ENCODE data around the gene SLC4A3.

Gene SLC4A3, protein sequence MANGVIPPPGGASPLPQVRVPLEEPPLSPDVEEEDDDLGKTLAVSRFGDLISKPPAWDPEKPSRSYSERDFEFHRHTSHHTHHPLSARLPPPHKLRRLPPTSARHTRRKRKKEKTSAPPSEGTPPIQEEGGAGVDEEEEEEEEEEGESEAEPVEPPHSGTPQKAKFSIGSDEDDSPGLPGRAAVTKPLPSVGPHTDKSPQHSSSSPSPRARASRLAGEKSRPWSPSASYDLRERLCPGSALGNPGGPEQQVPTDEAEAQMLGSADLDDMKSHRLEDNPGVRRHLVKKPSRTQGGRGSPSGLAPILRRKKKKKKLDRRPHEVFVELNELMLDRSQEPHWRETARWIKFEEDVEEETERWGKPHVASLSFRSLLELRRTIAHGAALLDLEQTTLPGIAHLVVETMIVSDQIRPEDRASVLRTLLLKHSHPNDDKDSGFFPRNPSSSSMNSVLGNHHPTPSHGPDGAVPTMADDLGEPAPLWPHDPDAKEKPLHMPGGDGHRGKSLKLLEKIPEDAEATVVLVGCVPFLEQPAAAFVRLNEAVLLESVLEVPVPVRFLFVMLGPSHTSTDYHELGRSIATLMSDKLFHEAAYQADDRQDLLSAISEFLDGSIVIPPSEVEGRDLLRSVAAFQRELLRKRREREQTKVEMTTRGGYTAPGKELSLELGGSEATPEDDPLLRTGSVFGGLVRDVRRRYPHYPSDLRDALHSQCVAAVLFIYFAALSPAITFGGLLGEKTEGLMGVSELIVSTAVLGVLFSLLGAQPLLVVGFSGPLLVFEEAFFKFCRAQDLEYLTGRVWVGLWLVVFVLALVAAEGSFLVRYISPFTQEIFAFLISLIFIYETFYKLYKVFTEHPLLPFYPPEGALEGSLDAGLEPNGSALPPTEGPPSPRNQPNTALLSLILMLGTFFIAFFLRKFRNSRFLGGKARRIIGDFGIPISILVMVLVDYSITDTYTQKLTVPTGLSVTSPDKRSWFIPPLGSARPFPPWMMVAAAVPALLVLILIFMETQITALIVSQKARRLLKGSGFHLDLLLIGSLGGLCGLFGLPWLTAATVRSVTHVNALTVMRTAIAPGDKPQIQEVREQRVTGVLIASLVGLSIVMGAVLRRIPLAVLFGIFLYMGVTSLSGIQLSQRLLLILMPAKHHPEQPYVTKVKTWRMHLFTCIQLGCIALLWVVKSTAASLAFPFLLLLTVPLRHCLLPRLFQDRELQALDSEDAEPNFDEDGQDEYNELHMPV

GRCh38 chr2:219627103-219628100 is at the start of gene SLC4A3:
SLC4A3 (plus strand) TSS chr2:219627630; CDS start chr2:219627993, 363 bp downstream.
- DNase-seq (ENCODE audit: low spot score) = no peak

DNA sequence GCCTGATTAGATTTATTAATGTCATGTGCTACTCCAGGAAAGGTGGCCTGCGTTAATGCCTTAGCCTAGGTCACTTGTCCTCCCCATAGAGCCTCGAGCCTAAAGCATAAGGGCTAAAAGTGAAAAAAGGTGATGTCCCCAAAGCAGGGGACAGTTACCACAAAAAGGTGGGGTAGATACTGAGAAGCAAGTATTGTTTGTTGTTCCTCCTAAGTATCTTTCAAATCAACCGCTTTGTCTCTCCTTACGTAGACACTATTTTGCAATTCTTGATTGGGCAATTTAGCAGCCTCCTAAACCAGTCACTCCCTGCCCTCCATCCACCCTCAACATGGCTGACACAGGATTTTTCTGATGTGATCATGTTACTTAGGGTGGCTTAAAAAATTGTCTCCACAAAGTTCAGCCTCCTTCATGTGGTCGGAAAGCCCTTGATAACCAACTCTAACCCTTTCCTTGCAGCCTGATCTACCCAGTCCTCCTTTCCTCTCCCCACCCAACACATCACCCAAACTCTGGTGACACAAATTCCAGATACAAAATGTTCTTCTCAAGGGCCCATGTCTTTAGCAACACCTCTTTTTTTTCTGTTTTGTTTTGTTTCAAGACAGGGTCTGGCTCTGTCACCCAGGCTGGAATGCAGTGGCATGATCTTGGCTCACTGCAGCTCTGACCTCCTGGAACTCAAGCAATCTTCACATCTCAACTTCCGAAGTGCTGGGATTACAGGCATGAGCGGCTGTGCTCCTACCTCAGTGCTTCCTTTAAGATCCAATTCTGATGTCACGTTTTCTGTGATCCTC is 48.4 kb upstream of the SLC4A3 start:
- no peak for DNase-seq (ENCODE audit: low spot score)

DNA sequence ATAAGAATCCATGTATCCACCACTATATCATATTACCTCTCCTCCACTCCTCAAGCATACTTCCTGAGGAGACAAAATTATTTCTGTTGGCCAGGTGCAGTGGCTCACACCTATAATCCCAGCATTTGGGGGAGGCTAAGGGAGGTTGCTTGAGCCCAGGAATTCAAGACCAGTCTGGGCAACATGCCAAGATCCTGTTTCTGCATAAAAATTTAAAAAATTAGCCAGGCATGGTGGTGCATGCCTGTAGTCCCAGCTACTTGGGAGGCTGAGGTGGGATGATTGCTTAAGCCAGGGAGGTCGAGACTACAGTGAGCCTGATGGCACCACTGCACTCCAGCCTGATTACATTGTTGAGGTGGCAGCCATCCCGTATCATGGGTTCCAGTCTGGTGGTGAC is 46.1 kb upstream of the SLC4A3 start:
- DNase-seq (ENCODE audit: low spot score) = no peak

DNA sequence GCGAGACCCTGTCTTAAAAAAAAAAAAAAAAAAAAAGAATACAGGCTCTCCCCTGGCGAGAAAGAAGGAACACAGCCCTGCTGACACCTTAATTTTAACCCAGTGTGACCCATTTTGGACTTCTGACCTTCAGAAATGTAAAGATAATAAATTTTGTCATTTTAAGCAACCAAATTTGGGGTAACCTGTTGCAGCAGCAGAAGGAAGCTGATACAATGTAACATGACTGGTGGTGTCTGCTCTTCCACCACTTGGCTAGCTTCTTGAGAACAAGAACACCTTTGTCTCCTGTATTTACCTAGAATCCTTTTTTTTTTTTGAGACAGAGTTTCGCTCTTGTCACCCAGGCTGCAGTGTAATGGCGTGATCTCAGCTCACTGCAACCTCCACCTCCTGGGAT is 36.3 kb upstream of the SLC4A3 start:
- no peak for DNase-seq (ENCODE audit: low spot score)

GRCh38 chr2:219592736-219593135 is 34.7 kb upstream of the SLC4A3 start:
- no peak for DNase-seq (ENCODE audit: low spot score)

GRCh38 chr2:219593154-219593553 is 34.3 kb upstream of the SLC4A3 start:
- DNase-seq (ENCODE audit: low spot score) = no peak

- no peak for DNase-seq (ENCODE audit: low spot score)
Measured at GRCh38 chr2:219595256-219595655, 32.2 kb upstream of the SLC4A3 start.

- DNase-seq (ENCODE audit: low spot score) = peak; percentile 29
Measured at GRCh38 chr2:219596954-219597551, 30.4 kb upstream of the SLC4A3 start.

DNA sequence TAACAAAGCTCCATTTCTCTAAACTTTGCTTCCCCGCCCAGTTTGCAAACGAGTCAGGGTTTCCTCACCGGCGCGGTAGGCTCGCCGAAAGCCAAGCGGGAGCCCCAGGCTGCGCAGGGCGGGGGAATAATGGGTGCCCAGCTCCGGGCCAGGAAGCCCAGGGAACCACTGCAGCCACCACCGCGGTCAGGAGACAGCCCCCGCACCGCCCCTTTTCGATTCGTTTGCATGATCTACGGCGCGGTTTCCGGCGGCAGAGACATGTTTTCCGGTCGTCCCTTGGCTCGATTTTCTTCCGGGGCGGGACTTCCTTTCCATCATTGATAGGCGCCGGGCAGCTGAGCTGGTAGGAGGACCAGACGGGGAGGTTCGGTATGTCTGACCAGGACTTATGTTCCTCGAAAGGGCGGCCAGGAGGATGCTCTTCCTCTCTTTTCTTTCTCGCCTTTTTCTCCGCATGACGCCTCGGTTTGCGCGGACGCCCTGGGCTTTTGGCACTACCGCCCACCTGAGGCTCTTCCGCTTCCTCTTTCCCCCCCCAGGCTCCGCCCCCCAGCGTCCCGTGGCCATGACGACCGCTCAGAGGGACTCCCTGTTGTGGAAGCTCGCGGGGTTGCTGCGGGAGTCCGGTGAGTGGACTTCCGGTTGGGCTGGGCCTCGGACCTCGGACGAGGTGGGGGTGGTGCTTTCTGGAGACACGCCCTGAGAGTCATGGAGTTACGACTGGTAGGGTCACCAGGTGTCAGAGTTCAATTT is 29.7 kb upstream of the SLC4A3 start, which contains the start of gene STK11IP:
STK11IP (plus strand) TSS at position 306 of the 756 bp plus-strand sequence; CDS start at position 569, 263 bp downstream.
- peak; percentile 96 for DNase-seq (ENCODE audit: low spot score)

- DNase-seq (ENCODE audit: low spot score) = no peak
Measured at GRCh38 chr2:219598308-219599078, 28.9 kb upstream of the SLC4A3 start.

- DNase-seq (ENCODE audit: low spot score) = peak; percentile 43
Measured at GRCh38 chr2:219603771-219604170, 23.7 kb upstream of the SLC4A3 start.

DNA sequence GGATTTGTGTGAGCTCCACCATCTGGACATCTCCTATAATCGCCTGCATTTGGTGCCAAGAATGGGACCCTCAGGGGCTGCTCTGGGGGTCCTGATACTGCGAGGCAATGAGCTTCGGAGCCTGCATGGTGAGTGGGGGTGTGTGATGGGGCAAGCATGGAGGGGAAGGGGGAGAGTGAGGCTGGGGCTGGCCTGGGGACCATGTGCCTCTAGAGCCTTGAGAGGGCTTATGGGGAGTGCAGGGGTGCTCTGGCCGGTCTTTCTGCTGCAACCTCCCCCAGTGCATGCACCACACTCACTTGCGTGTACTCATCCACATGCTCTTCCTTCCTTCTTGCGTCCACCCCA is 21.8 kb upstream of the SLC4A3 start:
- no peak for DNase-seq (ENCODE audit: low spot score)

DNA sequence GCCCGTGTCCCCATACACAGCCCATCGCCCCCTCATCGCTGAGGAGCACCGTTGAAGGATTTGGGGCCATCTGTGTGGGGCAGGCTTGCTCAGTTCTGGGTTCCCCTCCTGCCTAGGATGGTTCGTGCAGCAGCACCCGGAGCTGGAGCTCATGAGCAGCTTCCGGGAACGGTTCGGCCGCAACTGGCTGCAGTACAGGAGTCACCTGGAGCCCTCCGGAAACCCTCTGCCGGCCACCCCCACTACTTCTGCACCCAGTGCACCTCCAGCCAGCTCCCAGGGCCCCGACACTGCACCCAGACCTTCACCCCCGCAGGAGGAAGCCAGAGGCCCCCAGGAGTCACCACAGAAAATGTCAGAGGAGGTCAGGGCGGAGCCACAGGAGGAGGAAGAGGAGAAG is 19.5 kb upstream of the SLC4A3 start:
- no peak for DNase-seq (ENCODE audit: low spot score)

- DNase-seq (ENCODE audit: low spot score) = no peak
Measured at GRCh38 chr2:219608399-219608964, 18.9 kb upstream of the SLC4A3 start.

DNA sequence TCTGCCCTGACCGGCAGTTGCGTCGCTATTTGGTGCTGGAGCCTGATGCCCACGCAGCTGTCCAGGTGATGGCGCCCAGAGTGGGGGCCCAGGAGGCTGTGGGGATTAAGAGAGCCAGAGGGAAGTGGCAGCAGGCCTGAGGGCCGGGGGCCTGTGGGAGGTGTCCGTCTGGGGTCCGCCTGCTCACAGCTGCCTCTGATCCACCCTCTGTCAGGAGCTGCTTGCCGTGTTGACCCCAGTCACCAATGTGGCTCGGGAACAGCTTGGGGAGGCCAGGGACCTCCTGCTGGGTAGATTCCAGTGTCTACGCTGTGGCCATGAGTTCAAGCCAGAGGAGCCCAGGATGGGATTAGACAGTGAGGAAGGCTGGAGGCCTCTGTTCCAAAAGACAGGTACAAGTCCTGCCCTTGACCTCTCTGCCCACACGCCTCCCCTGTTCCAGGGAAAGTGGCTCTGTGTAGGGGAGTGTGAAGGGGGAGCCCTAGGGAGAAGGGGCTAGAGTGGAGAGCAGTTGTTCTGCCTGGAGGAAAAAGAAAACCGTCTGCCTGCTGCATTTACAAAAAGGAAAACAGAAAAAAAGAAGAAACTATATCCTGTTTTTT is 18.2 kb upstream of the SLC4A3 start:
- DNase-seq (ENCODE audit: low spot score) = no peak

DNA sequence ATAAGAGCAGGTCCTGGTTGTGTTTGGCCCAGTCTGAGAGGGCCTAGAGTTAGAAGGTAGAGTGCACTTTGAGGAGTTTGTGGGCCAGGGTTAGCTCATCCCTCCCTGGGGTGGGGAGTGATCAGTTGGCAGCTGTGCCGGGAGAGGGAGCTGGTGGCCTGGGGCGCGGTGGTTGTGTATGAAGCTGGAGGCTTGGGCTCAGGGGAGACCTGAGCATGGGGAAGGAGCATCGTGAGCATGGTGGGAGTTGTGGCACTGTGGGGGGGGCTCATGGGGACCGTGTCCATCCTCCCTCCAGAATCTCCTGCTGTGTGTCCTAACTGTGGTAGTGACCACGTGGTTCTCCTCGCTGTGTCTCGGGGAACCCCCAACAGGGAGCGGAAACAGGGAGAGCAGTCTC is 16.1 kb upstream of the SLC4A3 start:
- DNase-seq (ENCODE audit: low spot score) = no peak

DNA sequence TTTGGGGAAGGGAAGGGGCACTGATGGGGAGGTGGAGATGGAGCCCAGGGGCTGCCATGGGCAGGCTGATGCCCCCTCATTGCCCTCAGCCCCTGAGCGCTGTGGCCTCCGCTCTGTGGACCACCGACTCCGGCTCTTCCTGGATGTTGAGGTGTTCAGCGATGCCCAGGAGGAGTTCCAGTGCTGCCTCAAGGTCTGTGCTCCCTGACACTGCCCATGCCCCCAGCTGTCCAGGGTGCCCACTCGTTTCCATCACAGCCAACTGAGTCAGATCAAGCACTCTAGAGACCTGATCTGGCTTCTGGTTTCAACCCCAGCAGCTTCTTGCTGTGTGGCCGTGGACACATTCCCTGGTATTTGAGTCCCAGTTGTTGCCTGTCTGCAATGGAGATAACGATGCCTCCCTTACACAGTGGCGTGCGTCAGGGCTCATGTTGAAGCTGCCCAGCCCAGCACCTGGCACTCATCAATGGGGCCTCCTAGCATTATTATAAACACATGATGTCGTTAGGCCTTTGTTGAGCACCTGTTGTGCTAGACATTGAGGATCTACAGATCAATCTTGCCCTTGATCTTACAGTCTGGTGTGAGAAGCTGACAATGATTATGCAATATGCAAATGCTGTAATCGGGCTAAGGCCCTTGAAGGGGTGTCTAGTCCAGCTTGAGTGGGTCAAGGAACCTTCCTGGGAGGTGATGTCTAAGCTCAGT is 15.4 kb upstream of the SLC4A3 start:
- no peak for DNase-seq (ENCODE audit: low spot score)
